GM19467 (cell line): Measurements from ENCODE around the gene TRAPPC3L.
A peak's percentile ranks its signal among the peaks of the same experiment; 100 is the strongest.

Source experiments
- ATAC-seq: cut with Tn5 transposase; IDR thresholded peaks from one replicate; pipeline ENCODE4 v1.9.1; 2021; ENCODE audit warnings: mild to moderate bottlenecking, moderate library complexity; ENCODE audit not compliant: unreplicated experiment

Gene TRAPPC3L

GRCh38 chr6:116560130-116560529 lies 14.6 kb upstream of the TRAPPC3L start:
- ATAC-seq: no peak

GRCh38 chr6:116557893-116558292 lies 12.4 kb upstream of the TRAPPC3L start:
- ATAC-seq: no peak

GRCh38 chr6:116556814-116557415 lies 11.4 kb upstream of the TRAPPC3L start:
- no peak for ATAC-seq

GRCh38 chr6:116556065-116556464 lies 10.6 kb upstream of the TRAPPC3L start:
- no peak for ATAC-seq

- ATAC-seq: no peak
These were observed 8.0 kb upstream of the TRAPPC3L start, which contains the start of gene CALHM4 for GRCh38 chr6:116553451-116553850. Gene CALHM4, plus strand, starts transcription at chr6:116553751. Its CDS starts 43 bp downstream, at chr6:116553794.

- no peak for ATAC-seq
These were observed 5.3 kb upstream of the TRAPPC3L start for GRCh38 chr6:116550796-116551195.

- ATAC-seq: no peak
These were observed 1.9 kb upstream of the TRAPPC3L start for GRCh38 chr6:116547358-116547757.

GRCh38 chr6:116543149-116543548 lies 2.3 kb downstream of the TRAPPC3L start:
- no peak for ATAC-seq

GRCh38 chr6:116542426-116542825 lies 3.1 kb downstream of the TRAPPC3L start:
- ATAC-seq: no peak

- ATAC-seq: no peak
These were observed 9.3 kb downstream of the TRAPPC3L start for GRCh38 chr6:116536216-116536621.

- ATAC-seq: no peak
These were observed 10.4 kb downstream of the TRAPPC3L start for GRCh38 chr6:116535109-116535508.

- no peak for ATAC-seq
These were observed 12.1 kb downstream of the TRAPPC3L start for GRCh38 chr6:116533233-116533957.

- ATAC-seq: peak; percentile 89
These were observed 13.6 kb downstream of the TRAPPC3L start for GRCh38 chr6:116531675-116532570.

- ATAC-seq: no peak
These were observed 15.0 kb downstream of the TRAPPC3L start for GRCh38 chr6:116530436-116530835.

- no peak for ATAC-seq
These were observed 15.8 kb downstream of the TRAPPC3L start for GRCh38 chr6:116529466-116530290.

GRCh38 chr6:116528780-116529179 lies 16.7 kb downstream of the TRAPPC3L start:
- ATAC-seq: no peak

- ATAC-seq: no peak
These were observed 17.4 kb downstream of the TRAPPC3L start for GRCh38 chr6:116528133-116528532.

- no peak for ATAC-seq
These were observed 21.2 kb downstream of the TRAPPC3L start for GRCh38 chr6:116524236-116524635.

GRCh38 chr6:116522896-116523295 lies 22.6 kb downstream of the TRAPPC3L start:
- ATAC-seq: no peak

GRCh38 chr6:116518621-116519368 lies 26.7 kb downstream of the TRAPPC3L start:
- ATAC-seq: no peak
